ENCODE measurements around the gene MED25. TPM values are rescaled to one million over a fixed set of nuclear protein-coding genes. Genes with fewer than 3 reads are reported as not detected.

Gene MED25
- total and polyA plus RNA-seq, 9 of the 15 experiments (the other 6 are each of a cell fraction or from before 2014, with no cell fraction given), result 4.1 to 93.9 (median 19.3) TPM

- no peak for TF ChIP-seq MTA1 (IDR thresholded peaks at IDR 0.05; ENCODE audit: borderline replicate concordance)
- no peak for TF ChIP-seq ZNF609 (CRISPR knock-in tag; IDR thresholded peaks at IDR 0.05; ENCODE audit: borderline replicate concordance)
- TF ChIP-seq ARID4B (CRISPR knock-in tag; IDR thresholded peaks at IDR 0.05), result peak; percentile 76
- TF ChIP-seq SNIP1 (IDR thresholded peaks at IDR 0.05; ENCODE audit: low read depth), result no peak
- TF ChIP-seq TBL1XR1 (IDR thresholded peaks at IDR 0.05; ENCODE audit: low read length in 2 of 2), result peak in 1 of 2 experiments; percentile 10; a peak in 1 of 4 replicates
- TF ChIP-seq FOS (IDR thresholded peaks at IDR 0.05; ENCODE audit: extremely low read depth, insufficient read length), result no peak
- no peak for TF ChIP-seq U2AF2 (optimal IDR thresholded peaks at IDR 0.05; ENCODE audit: low read depth, low read length)
- TF ChIP-seq HEY1 (CRISPR knock-in tag; IDR thresholded peaks at IDR 0.05; ENCODE audit: borderline replicate concordance), result no peak; the same call in 1 of the 2 replicates
- 0 out of 2 replicates have a peak, but pooled peaks have one; percentile 3 for TF ChIP-seq ETS1 (conservative IDR thresholded peaks at IDR 0.05; ENCODE audit: control insufficient read depth, low read depth, low read length)
- TF ChIP-seq HNRNPH1 (optimal IDR thresholded peaks at IDR 0.05; ENCODE audit: low read depth, low read length), result no peak
- peak; percentile 62; the same call in 1 of the 2 replicates for TF ChIP-seq AFF4 (CRISPR knock-in tag; IDR thresholded peaks at IDR 0.05)
Measured at GRCh38 chr19:49877020-49877878, 59.2 kb downstream of the MED25 start, which contains the start of the genes AKT1S1 and TBC1D17 (continued).

Data from K562 (cell line).